Natural killer cell (primary cell): ENCODE measurements around the gene DNAH1. TPM values are rescaled to one million over a fixed set of nuclear protein-coding genes. Genes with fewer than 3 reads are reported as not detected.

Experiments used
- ATAC-seq, 3 donors: fragments of 150-1000 bp in 2 of 3; fragments of 200-7000 bp in 1 of 3; cut with Tn5 transposase; 1 replicate in 1 of 3; 2 replicates in 2 of 3; pipeline ENCODE4 v1.10.0; 2021; ENCODE audit warnings: mild to moderate bottlenecking in 2 of 3, moderate library complexity in 2 of 3
- DNase-seq, 2 donors: peaks; one replicate each; pipeline versions ENCODE4 v3.0.0 to v3.0.0-alpha.2; 2013 to 2021; ENCODE audit warnings: mixed read lengths in 1 of 2
- H3K27ac ChIP-seq: one replicate; pipeline ENCODE4 v1.5.1; 2013; ENCODE audit warnings: mild to moderate bottlenecking, low read length
- H3K27me3 ChIP-seq: one replicate; pipeline ENCODE4 v1.6.1; 2013; ENCODE audit warnings: low read length; ENCODE audit not compliant: control insufficient read depth, insufficient read depth
- H3K36me3 ChIP-seq: one replicate; pipeline ENCODE4 v1.6.1; 2013; ENCODE audit warnings: low read length; ENCODE audit not compliant: control insufficient read depth, insufficient read depth
- H3K4me1 ChIP-seq: one replicate; pipeline ENCODE4 v1.6.1; 2013; ENCODE audit warnings: low read length; ENCODE audit not compliant: control insufficient read depth, insufficient read depth
- H3K4me3 ChIP-seq: one replicate; pipeline ENCODE4 v1.5.1; 2013; ENCODE audit warnings: low read length
- H3K9me3 ChIP-seq: one replicate; pipeline ENCODE4 v1.6.1; 2013; ENCODE audit warnings: low read length; ENCODE audit not compliant: control insufficient read depth, insufficient read depth
- H3K27ac Mint-ChIP-seq, 2 donors: one replicate each; pipeline ENCODE4 v1.8.0; 2022; ENCODE audit warnings: mild to moderate bottlenecking in 2 of 2, mixed read lengths in 2 of 2, moderate library complexity in 1 of 2
- H3K27me3 Mint-ChIP-seq, 2 donors: one replicate each; pipeline ENCODE4 v1.8.0; 2022; ENCODE audit warnings: low read depth in 2 of 2, mixed read lengths in 2 of 2
- H3K36me3 Mint-ChIP-seq: one replicate; pipeline ENCODE4 v1.8.0; 2022; ENCODE audit warnings: mixed read lengths
- H3K4me1 Mint-ChIP-seq, 2 donors: one replicate each; pipeline ENCODE4 v1.8.0; 2022; ENCODE audit warnings: mixed read lengths in 2 of 2
- H3K4me3 Mint-ChIP-seq: one replicate; pipeline ENCODE4 v1.8.0; 2022; ENCODE audit warnings: mild to moderate bottlenecking, moderate library complexity, mixed read lengths
- H3K9me3 Mint-ChIP-seq, 2 donors: one replicate each; pipeline ENCODE4 v1.8.0; 2022; ENCODE audit warnings: mixed read lengths in 2 of 2
- WGBS: methylation state at CpG from one replicate; pipeline ENCODE4 v1.1.7; 2013; ENCODE audit warnings: missing lambda C conversion rate; ENCODE audit not compliant: insufficient coverage; 5-methylcytosine and 5-hydroxymethylcytosine counted together
- intact Hi-C: fragments of 100-400 bp; cut with micrococcal nuclease; formaldehyde crosslinking; loops from one replicate; pipeline ENCODE4 v1.14.2; 2022
- total RNA-seq, 4 donors: library from RNA; stranded (reverse); fragments of 120-200 nt in 1 of 4; gene quantifications; one replicate each; pipeline versions ENCODE4 v1.2.3 to v1.2.4, GENCODE V29; 2013 to 2022
- TF ChIP-seq, protein P1 (sequence below): fragments of 200-600 bp; IDR thresholded peaks from one replicate; pipeline ENCODE4 v1.8.0; 2022; ENCODE audit warnings: antibody characterized with exemption

Gene DNAH1
- total RNA-seq, 3 donors from 2014 or later (not counting 1 experiment from before 2014, with no cell fraction given), result 72.3 to 81.7 (median 74.2) TPM

DNA sequence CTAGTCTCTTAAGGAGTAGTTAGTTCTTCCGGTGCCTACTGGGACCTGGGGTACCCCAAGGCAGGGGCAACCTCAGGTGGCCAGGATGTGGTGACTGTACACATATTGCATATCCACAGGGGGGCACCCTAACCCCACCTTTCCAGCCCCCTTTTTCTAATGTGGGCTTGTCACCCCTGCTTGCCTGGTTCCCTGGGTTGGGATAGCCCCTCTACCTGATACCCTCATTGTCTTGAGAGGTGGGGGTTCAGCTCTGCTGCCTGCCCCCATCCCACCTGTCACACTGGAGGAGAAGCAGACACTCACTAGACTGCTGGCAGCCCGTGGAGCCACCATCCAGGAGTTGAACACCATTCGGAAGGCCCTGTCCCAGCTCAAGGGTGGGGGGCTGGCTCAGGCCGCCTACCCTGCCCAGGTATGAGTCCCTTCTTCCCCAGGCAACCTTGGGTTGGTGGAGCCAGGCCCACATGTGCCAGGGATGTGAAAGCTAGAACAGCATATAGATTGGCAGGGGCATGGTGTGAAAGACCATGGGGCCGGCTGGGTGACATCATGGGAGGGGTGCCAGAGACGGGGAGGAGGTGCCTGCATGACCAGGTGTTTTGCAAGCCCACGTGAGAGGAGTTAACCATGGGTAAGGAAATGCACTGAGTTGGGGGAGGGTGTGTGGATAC, 24.5 kb upstream of the DNAH1 start:
- H3K27ac ChIP-seq, result no peak overlapping the region
- ATAC-seq (no peak), DNase-seq (peak; percentile 40 to 67)
- Mint-ChIP-seq H3K4me1 (peaks cover 29 to 50% of the 10 kb centered on the region in 2 donors), H3K27ac (peak overlapping the region; percentile 59 to 65), H3K27me3 (no peaks in the 10 kb centered on the region), H3K36me3 (no peaks in the 10 kb centered on the region), H3K9me3 (no peaks in the 10 kb centered on the region), H3K4me3 (peak overlapping the region; percentile 45)
- TF ChIP-seq, protein P1, sequence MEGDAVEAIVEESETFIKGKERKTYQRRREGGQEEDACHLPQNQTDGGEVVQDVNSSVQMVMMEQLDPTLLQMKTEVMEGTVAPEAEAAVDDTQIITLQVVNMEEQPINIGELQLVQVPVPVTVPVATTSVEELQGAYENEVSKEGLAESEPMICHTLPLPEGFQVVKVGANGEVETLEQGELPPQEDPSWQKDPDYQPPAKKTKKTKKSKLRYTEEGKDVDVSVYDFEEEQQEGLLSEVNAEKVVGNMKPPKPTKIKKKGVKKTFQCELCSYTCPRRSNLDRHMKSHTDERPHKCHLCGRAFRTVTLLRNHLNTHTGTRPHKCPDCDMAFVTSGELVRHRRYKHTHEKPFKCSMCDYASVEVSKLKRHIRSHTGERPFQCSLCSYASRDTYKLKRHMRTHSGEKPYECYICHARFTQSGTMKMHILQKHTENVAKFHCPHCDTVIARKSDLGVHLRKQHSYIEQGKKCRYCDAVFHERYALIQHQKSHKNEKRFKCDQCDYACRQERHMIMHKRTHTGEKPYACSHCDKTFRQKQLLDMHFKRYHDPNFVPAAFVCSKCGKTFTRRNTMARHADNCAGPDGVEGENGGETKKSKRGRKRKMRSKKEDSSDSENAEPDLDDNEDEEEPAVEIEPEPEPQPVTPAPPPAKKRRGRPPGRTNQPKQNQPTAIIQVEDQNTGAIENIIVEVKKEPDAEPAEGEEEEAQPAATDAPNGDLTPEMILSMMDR, result peak; percentile 56
- intact Hi-C loops, result loop anchor here (1.0 kb wide), 1 partner anchor 48 kb away; no protein-coding TSS in a partner anchor
- H3K9me3 ChIP-seq, result no peaks in the 10 kb centered on the region
- peaks cover 41% of the 10 kb centered on the region for H3K4me1 ChIP-seq
- H3K36me3 ChIP-seq, result peaks cover 36% of the 10 kb centered on the region
- H3K4me3 ChIP-seq, result no peak overlapping the region
- WGBS, result 71% methylated on average over 7 of the region's 7 CpGs
- no peaks in the 10 kb centered on the region for H3K27me3 ChIP-seq

DNA sequence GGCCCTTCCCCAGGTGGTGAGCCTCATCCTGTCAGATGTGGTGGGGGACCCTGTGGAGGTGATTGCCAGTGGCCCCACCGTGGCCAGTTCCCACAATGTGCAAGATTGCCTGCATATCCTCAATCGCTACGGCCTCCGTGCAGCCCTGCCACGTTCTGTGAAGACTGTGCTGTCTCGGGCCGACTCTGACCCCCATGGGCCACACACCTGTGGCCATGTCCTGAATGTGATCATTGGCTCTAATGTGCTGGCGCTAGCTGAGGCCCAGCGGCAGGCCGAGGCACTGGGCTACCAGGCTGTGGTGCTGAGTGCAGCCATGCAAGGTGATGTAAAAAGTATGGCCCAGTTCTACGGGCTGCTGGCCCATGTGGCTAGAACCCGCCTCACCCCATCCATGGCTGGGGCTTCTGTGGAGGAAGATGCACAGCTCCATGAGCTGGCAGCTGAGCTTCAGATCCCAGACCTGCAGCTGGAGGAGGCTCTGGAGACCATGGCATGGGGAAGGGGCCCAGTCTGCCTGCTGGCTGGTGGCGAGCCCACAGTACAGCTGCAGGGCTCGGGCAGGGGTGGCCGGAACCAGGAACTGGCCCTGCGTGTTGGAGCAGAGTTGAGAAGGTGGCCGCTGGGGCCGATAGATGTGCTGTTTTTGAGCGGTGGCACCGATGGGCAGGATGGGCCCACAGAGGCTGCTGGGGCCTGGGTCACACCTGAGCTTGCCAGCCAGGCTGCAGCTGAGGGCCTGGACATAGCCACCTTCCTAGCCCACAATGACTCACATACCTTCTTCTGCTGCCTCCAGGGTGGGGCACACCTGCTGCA, 23.7 kb upstream of the DNAH1 start:
- WGBS, result 89% methylated on average over 20 of the region's 20 CpGs
- ATAC-seq, result no peak
- DNase-seq, result no peak
- Histone ChIP-seq H3K36me3 (peaks cover 37% of the 10 kb centered on the region), H3K4me1 (peaks cover 37% of the 10 kb centered on the region), H3K4me3 (no peak overlapping the region), H3K27me3 (no peaks in the 10 kb centered on the region), H3K27ac (no peak overlapping the region), H3K9me3 (no peaks in the 10 kb centered on the region)
- Mint-ChIP-seq H3K4me3 (no peak overlapping the region), H3K4me1 (peaks cover 23 to 44% of the 10 kb centered on the region in 2 donors), H3K27ac (no peak overlapping the region), H3K27me3 (no peaks in the 10 kb centered on the region), H3K9me3 (no peaks in the 10 kb centered on the region), H3K36me3 (no peaks in the 10 kb centered on the region)
- TF ChIP-seq, protein P1, result no peak
- intact Hi-C loops, result no loop called here

DNA sequence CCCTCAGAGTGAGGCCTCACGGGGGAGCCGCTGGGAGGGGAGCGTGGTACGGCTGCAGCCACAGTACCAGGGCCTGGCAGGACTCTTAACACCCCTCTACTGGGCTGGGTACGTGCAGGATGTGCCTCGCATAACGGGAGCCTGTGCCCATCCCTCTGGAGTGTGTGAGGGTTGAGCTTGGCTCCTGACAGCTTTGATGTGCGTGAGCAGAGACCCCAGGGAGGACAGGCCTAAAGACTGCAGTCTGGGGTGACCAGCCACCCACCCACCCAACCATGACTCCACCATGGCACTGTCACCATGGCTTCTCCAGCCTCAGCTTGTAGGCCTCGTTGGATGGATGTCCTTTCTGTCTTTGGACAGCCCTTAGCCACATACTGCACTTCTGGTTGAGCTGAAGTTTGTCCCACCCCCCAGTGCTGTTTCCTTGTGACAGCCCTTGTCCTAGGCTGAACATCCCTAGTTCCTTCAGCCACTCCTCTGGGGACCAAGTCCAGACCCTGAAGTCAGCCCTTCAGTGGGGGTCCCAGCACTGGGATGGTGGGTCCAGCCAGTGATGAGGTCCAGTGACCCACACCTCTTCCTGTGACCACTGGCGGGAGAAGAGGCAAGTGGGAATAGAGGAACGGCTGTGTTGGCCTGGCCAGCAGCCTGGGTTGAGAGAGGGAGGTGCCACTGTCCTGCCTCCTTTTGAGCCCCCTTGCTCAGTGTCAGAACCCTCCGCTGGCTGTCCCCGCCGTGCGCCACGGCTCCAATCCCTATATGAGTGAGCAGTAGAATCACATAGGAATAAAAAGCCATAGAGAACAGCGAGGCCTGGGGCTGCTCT, 22.4 kb upstream of the DNAH1 start:
- H3K36me3 Mint-ChIP-seq, result no peaks in the 10 kb centered on the region
- no peak overlapping the region for H3K27ac Mint-ChIP-seq
- DNase-seq (no peak), ATAC-seq (no peak)
- Histone ChIP-seq H3K27me3 (no peaks in the 10 kb centered on the region), H3K4me1 (peaks cover 36% of the 10 kb centered on the region), H3K36me3 (peaks cover 37% of the 10 kb centered on the region), H3K9me3 (no peaks in the 10 kb centered on the region), H3K4me3 (no peak overlapping the region), H3K27ac (no peak overlapping the region)
- H3K27me3 Mint-ChIP-seq, result no peaks in the 10 kb centered on the region
- 96% methylated on average over 16 of the region's 17 CpGs for WGBS
- peaks cover 13 to 43% of the 10 kb centered on the region in 2 donors for H3K4me1 Mint-ChIP-seq
- no peak overlapping the region for H3K4me3 Mint-ChIP-seq
- intact Hi-C loops, result no loop called here
- TF ChIP-seq, protein P1, result no peak
- H3K9me3 Mint-ChIP-seq, result no peaks in the 10 kb centered on the region
